Activated CD8-positive, alpha-beta memory T cell treated with anti-CD3 and anti-CD28 coated beads, Interleukin-2, amount 50 U/mL, for 4 hours (primary cell): ENCODE results near the gene CPED1.

ENCODE experiments used
- DNase-seq: peaks from one replicate; pipeline ENCODE4 v3.0.0-alpha.2; 2020

The CPED1 gene

GRCh38 chr7:120988591-120989256 is at the start of gene CPED1:
Gene CPED1, plus strand, starts transcription at chr7:120988711. Its CDS starts 911 bp downstream, at chr7:120989622.
- peak; percentile 23 for DNase-seq

- DNase-seq: no peak
These were observed 49.2 kb upstream of the CPED1 start for GRCh38 chr7:120939345-120939744.

- DNase-seq: no peak
These were observed 47.4 kb upstream of the CPED1 start for GRCh38 chr7:120941064-120941463.

- DNase-seq: no peak
These were observed 46.7 kb upstream of the CPED1 start for GRCh38 chr7:120941856-120942255.

- no peak for DNase-seq
These were observed 45.6 kb upstream of the CPED1 start for GRCh38 chr7:120942861-120943260.

- DNase-seq: no peak
These were observed 43.5 kb upstream of the CPED1 start for GRCh38 chr7:120944826-120945562.

- DNase-seq: no peak
These were observed 40.5 kb upstream of the CPED1 start for GRCh38 chr7:120947980-120948379.

GRCh38 chr7:120949393-120949911 is 39.1 kb upstream of the CPED1 start:
- DNase-seq: no peak

- no peak for DNase-seq
These were observed 38.4 kb upstream of the CPED1 start for GRCh38 chr7:120949998-120950538.

GRCh38 chr7:120950539-120951308 is 37.8 kb upstream of the CPED1 start, which contains the start of gene ING3:
Gene ING3, plus strand, starts transcription at chr7:120950777. Its CDS starts 120 bp downstream, at chr7:120950897.
- peak; percentile 97 for DNase-seq

- DNase-seq: no peak
These were observed 37.2 kb upstream of the CPED1 start for GRCh38 chr7:120951309-120951699.

- no peak for DNase-seq
These were observed 36.7 kb upstream of the CPED1 start for GRCh38 chr7:120951826-120952225.

- no peak for DNase-seq
These were observed 32.8 kb upstream of the CPED1 start for GRCh38 chr7:120955577-120956149.

GRCh38 chr7:120959929-120960484 is 28.5 kb upstream of the CPED1 start:
- DNase-seq: no peak

- DNase-seq: no peak
These were observed 27.8 kb upstream of the CPED1 start for GRCh38 chr7:120960714-120961113.

- DNase-seq: no peak
These were observed 26.8 kb upstream of the CPED1 start for GRCh38 chr7:120961638-120962173.

GRCh38 chr7:120964088-120964487 is 24.4 kb upstream of the CPED1 start:
- no peak for DNase-seq

GRCh38 chr7:120966961-120967360 is 21.6 kb upstream of the CPED1 start:
- DNase-seq: no peak

- DNase-seq: no peak
These were observed 14.7 kb upstream of the CPED1 start for GRCh38 chr7:120973849-120974248.

- DNase-seq: no peak
These were observed 8.6 kb upstream of the CPED1 start for GRCh38 chr7:120979765-120980499.

GRCh38 chr7:120981117-120981516 is 7.4 kb upstream of the CPED1 start:
- no peak for DNase-seq
